ENCODE measurements around the gene CEND1.

Gene CEND1

GRCh38 chr11:796565-797295 is 6.8 kb upstream of the CEND1 start:
- peak overlapping the region; percentile 69 for H3K4me3 ChIP-seq (ENCODE audit: severe bottlenecking)
- H3K36me3 ChIP-seq (ENCODE audit: low read depth): peaks cover 10% of the 10 kb centered on the region; the same call in 1 of the 2 replicates
- TF ChIP-seq, protein P1, sequence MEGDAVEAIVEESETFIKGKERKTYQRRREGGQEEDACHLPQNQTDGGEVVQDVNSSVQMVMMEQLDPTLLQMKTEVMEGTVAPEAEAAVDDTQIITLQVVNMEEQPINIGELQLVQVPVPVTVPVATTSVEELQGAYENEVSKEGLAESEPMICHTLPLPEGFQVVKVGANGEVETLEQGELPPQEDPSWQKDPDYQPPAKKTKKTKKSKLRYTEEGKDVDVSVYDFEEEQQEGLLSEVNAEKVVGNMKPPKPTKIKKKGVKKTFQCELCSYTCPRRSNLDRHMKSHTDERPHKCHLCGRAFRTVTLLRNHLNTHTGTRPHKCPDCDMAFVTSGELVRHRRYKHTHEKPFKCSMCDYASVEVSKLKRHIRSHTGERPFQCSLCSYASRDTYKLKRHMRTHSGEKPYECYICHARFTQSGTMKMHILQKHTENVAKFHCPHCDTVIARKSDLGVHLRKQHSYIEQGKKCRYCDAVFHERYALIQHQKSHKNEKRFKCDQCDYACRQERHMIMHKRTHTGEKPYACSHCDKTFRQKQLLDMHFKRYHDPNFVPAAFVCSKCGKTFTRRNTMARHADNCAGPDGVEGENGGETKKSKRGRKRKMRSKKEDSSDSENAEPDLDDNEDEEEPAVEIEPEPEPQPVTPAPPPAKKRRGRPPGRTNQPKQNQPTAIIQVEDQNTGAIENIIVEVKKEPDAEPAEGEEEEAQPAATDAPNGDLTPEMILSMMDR (IDR thresholded peaks at IDR 0.05; ENCODE audit: poor library complexity, severe bottlenecking): no peak
- H3K4me1 ChIP-seq (ENCODE audit: insufficient read depth, poor library complexity, severe bottlenecking): peaks cover 2% of the 10 kb centered on the region
- no peaks in the 10 kb centered on the region for H3K27me3 ChIP-seq (ENCODE audit: insufficient read depth, poor library complexity, severe bottlenecking)
- no peaks in the 10 kb centered on the region for H3K9me3 ChIP-seq (ENCODE audit: severe bottlenecking)
- DNase-seq (ENCODE audit: low spot score): no peak
- ATAC-seq (ENCODE audit: low read depth): no peak
- H3K27ac ChIP-seq (ENCODE audit: poor library complexity, severe bottlenecking): peak overlapping the region; percentile 70

- no peaks in the 10 kb centered on the region for H3K27me3 ChIP-seq (ENCODE audit: insufficient read depth, poor library complexity, severe bottlenecking)
- no peak for DNase-seq (ENCODE audit: low spot score)
- peak; percentile 52 for ATAC-seq (ENCODE audit: low read depth)
- H3K27ac ChIP-seq (ENCODE audit: poor library complexity, severe bottlenecking): peak overlapping the region; percentile 70
- no peaks in the 10 kb centered on the region for H3K9me3 ChIP-seq (ENCODE audit: severe bottlenecking)
- H3K36me3 ChIP-seq (ENCODE audit: low read depth): peaks cover 7% of the 10 kb centered on the region; the same call in 1 of the 2 replicates
- H3K4me3 ChIP-seq (ENCODE audit: severe bottlenecking): peak overlapping the region; percentile 69
- TF ChIP-seq, protein P1 (IDR thresholded peaks at IDR 0.05; ENCODE audit: poor library complexity, severe bottlenecking): no peak
- H3K4me1 ChIP-seq (ENCODE audit: insufficient read depth, poor library complexity, severe bottlenecking): peaks cover 2% of the 10 kb centered on the region
Measured at GRCh38 chr11:795634-796564, 6.0 kb upstream of the CEND1 start.

- H3K27ac ChIP-seq (ENCODE audit: poor library complexity, severe bottlenecking): peak overlapping the region; percentile 70
- no peaks in the 10 kb centered on the region for H3K9me3 ChIP-seq (ENCODE audit: severe bottlenecking)
- peak overlapping the region; percentile 69 for H3K4me3 ChIP-seq (ENCODE audit: severe bottlenecking)
- H3K4me1 ChIP-seq (ENCODE audit: insufficient read depth, poor library complexity, severe bottlenecking): peaks cover 2% of the 10 kb centered on the region
- no peak for DNase-seq (ENCODE audit: low spot score)
- no peaks in the 10 kb centered on the region for H3K27me3 ChIP-seq (ENCODE audit: insufficient read depth, poor library complexity, severe bottlenecking)
- ATAC-seq (ENCODE audit: low read depth): peak; percentile 6; the same call in 1 of the 3 replicates
- TF ChIP-seq, protein P1 (IDR thresholded peaks at IDR 0.05; ENCODE audit: poor library complexity, severe bottlenecking): no peak
- peaks cover 7% of the 10 kb centered on the region; the same call in 1 of the 2 replicates for H3K36me3 ChIP-seq (ENCODE audit: low read depth)
Measured at GRCh38 chr11:794766-795633, 5.1 kb upstream of the CEND1 start.

DNA sequence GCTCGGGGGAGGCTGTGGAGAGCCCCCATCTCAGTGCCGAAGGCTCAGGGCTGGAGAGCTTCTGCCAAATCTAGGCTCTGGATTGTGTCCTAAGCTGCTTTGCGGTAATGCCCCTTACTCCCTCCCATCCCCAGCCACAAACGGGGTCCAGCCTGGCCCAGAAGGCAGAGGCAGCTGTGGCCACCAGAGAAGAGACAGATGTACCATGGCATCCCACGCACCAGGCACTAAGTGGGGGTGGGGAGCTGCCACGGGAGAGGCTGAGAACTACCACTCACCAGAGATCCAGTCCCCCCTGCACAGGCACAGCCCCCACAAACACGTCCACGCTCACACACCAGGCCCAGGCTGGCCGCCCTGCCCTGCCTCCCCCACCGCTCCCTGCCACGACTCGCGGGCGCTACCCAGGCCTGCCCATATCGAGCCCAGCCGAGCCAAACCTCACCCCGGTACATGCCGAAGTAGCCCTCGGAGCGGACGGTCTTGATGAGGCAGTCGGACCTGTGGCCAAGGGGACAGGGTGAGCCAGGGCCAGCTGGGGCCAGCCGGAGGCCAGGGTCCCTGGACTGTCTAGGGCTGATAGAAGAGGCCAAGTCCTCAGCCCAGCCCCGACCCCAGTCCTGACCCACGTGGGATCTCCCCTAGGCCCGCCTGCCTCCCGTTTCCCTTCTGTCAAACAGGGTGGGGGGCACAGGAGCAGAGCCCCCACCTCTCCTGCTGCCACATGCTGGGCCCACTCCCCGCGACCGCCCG is 4.3 kb upstream of the CEND1 start:
- peaks cover 6% of the 10 kb centered on the region for H3K27me3 ChIP-seq (ENCODE audit: insufficient read depth, poor library complexity, severe bottlenecking)
- ATAC-seq (ENCODE audit: low read depth) (no peak), DNase-seq (ENCODE audit: low spot score) (no peak)
- peak overlapping the region; percentile 70 for H3K27ac ChIP-seq (ENCODE audit: poor library complexity, severe bottlenecking)
- H3K4me1 ChIP-seq (ENCODE audit: insufficient read depth, poor library complexity, severe bottlenecking): peaks cover 2% of the 10 kb centered on the region
- H3K9me3 ChIP-seq (ENCODE audit: severe bottlenecking): no peaks in the 10 kb centered on the region
- H3K36me3 ChIP-seq (ENCODE audit: low read depth): peaks cover 7% of the 10 kb centered on the region; the same call in 1 of the 2 replicates
- TF ChIP-seq, protein P1 (IDR thresholded peaks at IDR 0.05; ENCODE audit: poor library complexity, severe bottlenecking): no peak
- H3K4me3 ChIP-seq (ENCODE audit: severe bottlenecking): no peak overlapping the region
